HepG2 (cell line): ENCODE measurements around the gene EMC9. TPM values are rescaled to one million over a fixed set of nuclear protein-coding genes. Genes with fewer than 3 reads are reported as not detected.

Experiments used
- ATAC-seq: fragments of 200-7000 bp; cut with Tn5 transposase; 3 replicates; pipeline ENCODE4 v1.9.1; 2020; ENCODE audit warnings: mild to moderate bottlenecking, moderate library complexity
- BruUV-seq: library from RNA; stranded (reverse); fragments of 400-500 nt; replicated peaks from 2 replicates; lab custom pipeline; 2021; lab: Mats Ljungman, UMichigan
- CTCF ChIA-PET: fragments of 300-600 bp; formaldehyde crosslinking; extraction: SDS; loops from one replicate; lab custom pipeline; 2021; ENCODE audit warnings: low total read pairs, inconsistent platforms, low intra/inter-chr PET ratio; lab: Yijun Ruan, JAX
- POLR2A ChIA-PET: fragments of 350-600 bp; sonication (Branson Sonifier 250); formaldehyde crosslinking; loops from one replicate; lab custom pipeline; 2020; ENCODE audit warnings: antibody characterized with exemption, inconsistent platforms; lab: Yijun Ruan, JAX
- DNase-seq: peaks from one replicate; pipeline ENCODE4 v3.0.0-alpha.2; 2015; ENCODE audit warnings: low spot score
- FAIRE-seq: peaks from 3 replicates; lab custom pipeline; 2011; peaks lifted over from hg19 to GRCh38; lab: Jason Lieb, UNC
- H2AFZ ChIP-seq: one replicate; pipeline ENCODE4 v1.6.1; 2011; ENCODE audit warnings: low read length, inconsistent platforms
- H3K27ac ChIP-seq: fragments of 300-600 bp; 3 replicates; pipeline ENCODE4 v1.8.0; 2011; ENCODE audit warnings: mixed run types, mild to moderate bottlenecking, mixed read lengths, low read length, inconsistent platforms; ENCODE audit not compliant: insufficient read depth; ENCODE audit errors: extremely low read length
- H3K27me3 ChIP-seq, 2 experiments: fragments of 200-600 bp in 1 of 2; 2 replicates in 1 of 2; 3 replicates in 1 of 2; pipeline versions ENCODE4 v1.6.0 to v1.8.0; 2011; ENCODE audit warnings: low read length in 2 of 2, mild to moderate bottlenecking in 2 of 2, moderate library complexity in 2 of 2, inconsistent platforms in 1 of 2; ENCODE audit not compliant: insufficient read depth in 2 of 2, control insufficient read depth in 1 of 2
- H3K36me3 ChIP-seq, 2 experiments: fragments of 200-600 bp in 1 of 2; replicated peaks in 1 of 2; 2 replicates in 1 of 2; 3 replicates in 1 of 2; pipeline versions ENCODE4 v1.5.1 to v1.8.0; 2011; ENCODE audit warnings: low read length in 2 of 2, inconsistent platforms in 1 of 2; ENCODE audit not compliant: insufficient read depth in 2 of 2, control insufficient read depth in 1 of 2
- H3K4me1 ChIP-seq: 2 replicates; pipeline ENCODE4 v1.5.1; 2012; ENCODE audit warnings: low read length, inconsistent platforms; ENCODE audit not compliant: insufficient read depth
- H3K4me2 ChIP-seq: 2 replicates; pipeline ENCODE4 v1.6.0; 2011; ENCODE audit warnings: low read depth, low read length, inconsistent platforms
- H3K4me3 ChIP-seq, 3 experiments: fragments of 200-600 bp in 1 of 3; sonication (generic), shearing (Covaris generic) in 1 of 3; replicated peaks in 1 of 3; 2 replicates each; pipeline ENCODE4 v1.5.1; 2011 to 2016; ENCODE audit warnings: low read length in 3 of 3, inconsistent platforms in 2 of 3, low read depth in 2 of 3, mild to moderate bottlenecking in 2 of 3, control low read depth in 1 of 3, mixed read lengths in 1 of 3; ENCODE audit not compliant: insufficient read depth in 1 of 3
- H3K79me2 ChIP-seq: one replicate; pipeline ENCODE4 v1.6.1; 2011; ENCODE audit warnings: low read length, inconsistent platforms; ENCODE audit not compliant: insufficient read depth
- H3K9ac ChIP-seq: 2 replicates; pipeline ENCODE4 v1.6.0; 2011; ENCODE audit warnings: mild to moderate bottlenecking, low read depth, low read length, inconsistent platforms; ENCODE audit not compliant: insufficient read depth
- H3K9me3 ChIP-seq: 2 replicates; pipeline ENCODE4 v1.5.1; 2012; ENCODE audit warnings: mild to moderate bottlenecking, low read length
- H4K20me1 ChIP-seq: 2 replicates; pipeline ENCODE4 v1.6.0; 2011; ENCODE audit warnings: inconsistent platforms, mild to moderate bottlenecking, low read length, moderate library complexity; ENCODE audit not compliant: insufficient read depth
- DDIT3 ChIP-seq: sonication (generic); formaldehyde crosslinking; IDR thresholded peaks from 2 replicates; pipeline ENCODE4 v1.4.0; 2020; ENCODE audit warnings: mild to moderate bottlenecking, missing genetic modification reagents
- FOXO1 ChIP-seq: sonication (generic); formaldehyde crosslinking; IDR thresholded peaks from 2 replicates; pipeline ENCODE4 v1.4.0; 2020; ENCODE audit warnings: missing genetic modification reagents
- KMT2A ChIP-seq: sonication (generic); formaldehyde crosslinking; IDR thresholded peaks from 2 replicates; pipeline ENCODE4 v1.4.0; 2020; ENCODE audit warnings: missing genetic modification reagents
- SOX6 ChIP-seq, 2 experiments: fragments of 450-650 bp in 1 of 2; sonication (generic) in 1 of 2; formaldehyde crosslinking in 1 of 2; IDR thresholded peaks; 2 replicates each; pipeline versions ENCODE4 v1.4.0 to v1.6.1; 2017 to 2020; ENCODE audit warnings: antibody characterized with exemption in 1 of 2, mild to moderate bottlenecking in 1 of 2, missing genetic modification reagents in 1 of 2
- TRAFD1 ChIP-seq: sonication (generic); formaldehyde crosslinking; IDR thresholded peaks from 2 replicates; pipeline ENCODE4 v1.5.1; 2020; ENCODE audit warnings: missing genetic modification reagents, mild to moderate bottlenecking, borderline replicate concordance
- ZEB1 ChIP-seq: IDR thresholded peaks from 2 replicates; pipeline ENCODE4 v1.6.1; 2012; ENCODE audit warnings: mild to moderate bottlenecking, low read depth, inconsistent platforms; ENCODE audit not compliant: insufficient replicate concordance
- ZNF142 ChIP-seq: sonication (generic); formaldehyde crosslinking; IDR thresholded peaks from 2 replicates; pipeline ENCODE4 v1.4.0; 2020; ENCODE audit warnings: missing genetic modification reagents
- ZNF329 ChIP-seq: sonication (generic); formaldehyde crosslinking; IDR thresholded peaks from 2 replicates; pipeline ENCODE4 v1.9.0; 2021; ENCODE audit warnings: low read depth, mild to moderate bottlenecking, missing genetic modification reagents
- ZNF607 ChIP-seq: sonication (generic); formaldehyde crosslinking; IDR thresholded peaks from 2 replicates; pipeline ENCODE4 v1.5.1; 2020; ENCODE audit warnings: missing genetic modification reagents, mild to moderate bottlenecking, borderline replicate concordance
- ZNF776 ChIP-seq: sonication (generic); formaldehyde crosslinking; IDR thresholded peaks from 2 replicates; pipeline ENCODE4 v1.4.0; 2020; ENCODE audit warnings: mild to moderate bottlenecking, missing genetic modification reagents
- ZUFSP ChIP-seq: sonication (generic); formaldehyde crosslinking; IDR thresholded peaks from 2 replicates; pipeline ENCODE4 v1.9.0; 2021; ENCODE audit warnings: missing genetic modification reagents, mild to moderate bottlenecking, borderline replicate concordance
- ZZZ3 ChIP-seq: sonication (generic); formaldehyde crosslinking; IDR thresholded peaks from 2 replicates; pipeline ENCODE4 v1.4.0; 2020; ENCODE audit warnings: missing genetic modification reagents, mild to moderate bottlenecking, borderline replicate concordance
- WGBS: methylation state at CpG from one replicate; pipeline ENCODE4 v1.1.6; 2017; ENCODE audit warnings: low lambda C conversion rate; 5-methylcytosine and 5-hydroxymethylcytosine counted together
- in situ Hi-C: cut with HindIII; loops from 2 replicates; pipeline ENCODE4 v1.10.0; 2017; ENCODE audit warnings: low pct_unique_long_range_greater_than_20kb; ENCODE audit not compliant: extremely low pct_ligation_motif_present
- intact Hi-C: fragments of 100-400 bp; cut with micrococcal nuclease; formaldehyde crosslinking; loops from one replicate; pipeline ENCODE4 v1.10.0; 2022; ENCODE audit not compliant: unreplicated experiment
- polyA plus RNA-seq, 8 experiments: library from polyadenylated mRNA; depleted of rRNA in 3 of 8; stranded (reverse) in 7 of 8; unstranded in 1 of 8; fragments of >200 nt; fragmentation: Illumina TruSeq in 4 of 8; extraction: Trizol in 4 of 8; gene quantifications; 2 replicates each; pipeline versions ENCODE4 v1.2.1 to v1.2.3, GENCODE V29; 2011 to 2016; ENCODE audit warnings: low read depth in 4 of 8, missing spikeins in 1 of 8, mixed read lengths in 1 of 8; ENCODE audit not compliant: insufficient read depth in 1 of 8
- total RNA-seq, 5 experiments: library from RNA; depleted of rRNA; stranded (reverse); fragments of >200 nt; fragmentation: Illumina TruSeq; extraction: Trizol; gene quantifications; 2 replicates each; pipeline ENCODE4 v1.2.3, GENCODE V29; 2016; ENCODE audit warnings: low read depth in 1 of 5

The EMC9 gene
- total and polyA plus RNA-seq, 2 of the 13 experiments (the other 11 are each of a cell fraction or from before 2014, with no cell fraction given) = 60.5 to 78.7 TPM

GRCh38 chr14:24096545-24097181, 44.7 kb downstream of the EMC9 start:
- CTCF ChIA-PET = no interaction called here
- intact Hi-C loops = no loop called here
- peak overlapping the region; percentile 87 for H3K27ac ChIP-seq
- 0 out of 2 replicates have a peak, but pooled peaks have one; percentile 31 for TF ChIP-seq FOXO1 (CRISPR knock-in tag)
- TF ChIP-seq TRAFD1 (CRISPR knock-in tag) = no peak
- no peak for TF ChIP-seq ZUFSP (CRISPR knock-in tag)
- peak; percentile 66; the same call in 1 of the 2 replicates for TF ChIP-seq ZNF776
- TF ChIP-seq DDIT3 = no peak
- no peak for TF ChIP-seq ZNF607 (CRISPR knock-in tag)
- 0 out of 2 replicates have a peak, but pooled peaks have one; percentile 7 for TF ChIP-seq KMT2A (CRISPR knock-in tag)
- TF ChIP-seq ZEB1 = no peak
- TF ChIP-seq ZNF329 = no peak
- TF ChIP-seq ZNF142 (CRISPR knock-in tag) = peak; percentile 33; the same call in 1 of the 2 replicates
- 0 out of 2 replicates have a peak, but pooled peaks have one; percentile 27 for TF ChIP-seq ZZZ3 (CRISPR knock-in tag)
- no peak for TF ChIP-seq SOX6 (IDR thresholded peaks at IDR 0.05)
- TF ChIP-seq SOX6 (CRISPR knock-in tag; IDR thresholded peaks at IDR 0.05) = peak; percentile 42; the same call in 1 of the 2 replicates

More at GRCh38 chr14:24096545-24097181, 44.7 kb downstream of the EMC9 start:
- Histone ChIP-seq H3K4me3 (peak overlapping the region in 1 of 3 experiments; percentile 97; a peak in 1 of 6 replicates), H3K4me2 (peak overlapping the region; percentile 99), H3K36me3 (peaks cover 30 to 45% of the 10 kb centered on the region in 2 experiments), H3K9ac (no peak overlapping the region), H3K4me1 (peaks cover 67% of the 10 kb centered on the region), H3K9me3 (no peaks in the 10 kb centered on the region), H4K20me1 (0 out of 2 replicates have a peak, but pooled peaks cover 4% of the 10 kb centered on the region), H3K79me2 (peaks cover 28% of the 10 kb centered on the region), H2AFZ (no peak overlapping the region), H3K27me3 (peaks cover 0 to 6% of the 10 kb centered on the region in 2 experiments; a peak in 1 of 5 replicates)
- ATAC-seq = no peak
- in situ Hi-C loops = no loop called here
- no peak for FAIRE-seq
- POLR2A ChIA-PET = interaction anchor here (0.6 to 14.4 kb wide), 20 partner anchors 10 to 1002 kb away, joined by 3 to 627 read pairs (median 60); partner anchors contain the start of genes ACIN1, C14orf119, CARMIL3 and CHMP4A
- BruUV-seq = no TSS peak
- DNase-seq = no peak
- WGBS = 94% methylated on average over 8 of the region's 8 CpGs
